HEK293 (cell line): Measurements from ENCODE around the gene FHAD1.

Source experiments
- CTCF ChIA-PET: fragments of 350-600 bp; formaldehyde crosslinking; extraction: SDS; loops from one replicate; lab custom pipeline; 2021; ENCODE audit warnings: antibody characterized with exemption; lab: Yijun Ruan, JAX
- POLR2A ChIA-PET: fragments of 300-600 bp; formaldehyde crosslinking; extraction: SDS; loops from one replicate; lab custom pipeline; 2020; ENCODE audit warnings: antibody characterized with exemption, inconsistent platforms; lab: Yijun Ruan, JAX
- H3K27ac ChIP-seq: fragments of 200-500 bp; sonication (Bioruptor generic); 2 replicates; pipeline ENCODE4 v1.5.1; 2014; ENCODE audit warnings: low read depth, low read length, control low read depth, inconsistent platforms; ENCODE audit errors: extremely low read depth
- H3K36me3 ChIP-seq, 2 experiments: fragments of 200-500 bp in 1 of 2; sonication (Bioruptor generic) in 1 of 2; 1 replicate in 1 of 2; 2 replicates in 1 of 2; pipeline ENCODE4 v1.5.1; 2014 to 2017; ENCODE audit warnings: inconsistent platforms in 2 of 2, low read length in 2 of 2; ENCODE audit not compliant: control insufficient read depth in 2 of 2, insufficient read depth in 1 of 2
- H3K4me1 ChIP-seq: fragments of 200-500 bp; sonication (Bioruptor generic); 2 replicates; pipeline ENCODE4 v1.5.1; 2014; ENCODE audit warnings: mild to moderate bottlenecking, low read length, inconsistent platforms; ENCODE audit not compliant: control insufficient read depth, insufficient read depth
- H3K4me3 ChIP-seq: 2 replicates; pipeline ENCODE4 v1.5.1; 2011; ENCODE audit warnings: low read depth, mild to moderate bottlenecking, control low read depth, low read length, moderate library complexity
- H3K9me3 ChIP-seq: fragments of 200-500 bp; sonication (Bioruptor generic); 2 replicates; pipeline ENCODE4 v1.5.1; 2014; ENCODE audit warnings: low read depth, low read length, inconsistent platforms; ENCODE audit not compliant: control insufficient read depth, insufficient read depth
- GLIS1 ChIP-seq: fragments of 450-650 bp; formaldehyde crosslinking; IDR thresholded peaks from 2 replicates; pipeline ENCODE4 v1.5.1; 2016; ENCODE audit warnings: missing biosample characterization, missing genetic modification characterization
- PRDM10 ChIP-seq: fragments of 450-650 bp; formaldehyde crosslinking; IDR thresholded peaks from 2 replicates; pipeline ENCODE4 v1.5.1; 2016; ENCODE audit warnings: missing biosample characterization, missing genetic modification characterization
- ZFP3 ChIP-seq: fragments of 450-650 bp; formaldehyde crosslinking; IDR thresholded peaks from 2 replicates; pipeline ENCODE4 v1.5.1; 2016; ENCODE audit warnings: low read depth, missing biosample characterization, missing genetic modification characterization
- ZFP37 ChIP-seq: fragments of 450-650 bp; formaldehyde crosslinking; IDR thresholded peaks from 2 replicates; pipeline ENCODE4 v1.5.1; 2016; ENCODE audit warnings: missing biosample characterization, missing genetic modification characterization
- ZNF302 ChIP-seq: fragments of 450-650 bp; formaldehyde crosslinking; IDR thresholded peaks from 2 replicates; pipeline ENCODE4 v1.5.1; 2016; ENCODE audit warnings: missing biosample characterization, missing genetic modification characterization, low read depth
- ZNF366 ChIP-seq: fragments of 450-650 bp; formaldehyde crosslinking; conservative IDR thresholded peaks from 2 replicates; pipeline ENCODE4 v1.5.1; 2016; ENCODE audit warnings: missing biosample characterization, missing genetic modification characterization
- ZNF398 ChIP-seq: fragments of 450-650 bp; formaldehyde crosslinking; IDR thresholded peaks from 2 replicates; pipeline ENCODE4 v1.5.1; 2017; ENCODE audit warnings: missing biosample characterization, missing genetic modification characterization
- ZNF488 ChIP-seq: fragments of 450-650 bp; formaldehyde crosslinking; IDR thresholded peaks from 2 replicates; pipeline ENCODE4 v1.5.1; 2016; ENCODE audit warnings: missing biosample characterization, missing genetic modification characterization
- ZNF555 ChIP-seq: fragments of 450-650 bp; formaldehyde crosslinking; conservative IDR thresholded peaks from 2 replicates; pipeline ENCODE4 v1.5.1; 2017; ENCODE audit warnings: missing biosample characterization, mild to moderate bottlenecking, missing genetic modification characterization, inconsistent platforms
- ZNF610 ChIP-seq: fragments of 450-650 bp; formaldehyde crosslinking; IDR thresholded peaks from 2 replicates; pipeline ENCODE4 v1.5.1; 2016; ENCODE audit warnings: missing biosample characterization, missing genetic modification characterization, borderline replicate concordance
- ZNF639 ChIP-seq: fragments of 450-650 bp; formaldehyde crosslinking; IDR thresholded peaks from 2 replicates; pipeline ENCODE4 v1.5.1; 2016; ENCODE audit warnings: missing biosample characterization, missing genetic modification characterization
- ZNF664 ChIP-seq: fragments of 450-650 bp; formaldehyde crosslinking; IDR thresholded peaks from 2 replicates; pipeline ENCODE4 v1.5.1; 2016; ENCODE audit warnings: missing biosample characterization, missing genetic modification characterization
- ZNF768 ChIP-seq: fragments of 450-650 bp; formaldehyde crosslinking; IDR thresholded peaks from 2 replicates; pipeline ENCODE4 v1.5.1; 2018; ENCODE audit warnings: missing biosample characterization, mild to moderate bottlenecking, missing genetic modification characterization
- ZNF837 ChIP-seq: fragments of 450-650 bp; formaldehyde crosslinking; IDR thresholded peaks from 2 replicates; pipeline ENCODE4 v1.5.1; 2016; ENCODE audit warnings: missing biosample characterization, missing genetic modification characterization
- ZSCAN18 ChIP-seq: fragments of 450-650 bp; formaldehyde crosslinking; IDR thresholded peaks from 2 replicates; pipeline ENCODE4 v1.5.1; 2016; ENCODE audit warnings: missing biosample characterization, missing genetic modification characterization

FHAD1 gene

GRCh38 chr1:15207829-15208429 lies 39.1 kb upstream of the FHAD1 start:
- CTCF ChIA-PET: interaction anchor here (0.5 to 0.9 kb wide), 3 partner anchors 60 to 116 kb away, joined by 3 read pairs; no protein-coding TSS in a partner anchor
- Histone ChIP-seq H3K9me3 (no peaks in the 10 kb centered on the region), H3K27ac (no peak overlapping the region), H3K36me3 (no peaks in the 10 kb centered on the region), H3K4me3 (no peak overlapping the region), H3K4me1 (0 out of 2 replicates have a peak, but pooled peaks cover 2% of the 10 kb centered on the region)
- TF ChIP-seq GLIS1 (tag by site-specific recombination): peak; percentile 75
- TF ChIP-seq ZFP37: no peak
- POLR2A ChIA-PET: no interaction called here

- Histone ChIP-seq H3K36me3 (peaks cover 0 to 6% of the 10 kb centered on the region in 2 experiments; a peak in 1 of 3 replicates), H3K4me3 (no peak overlapping the region), H3K9me3 (no peaks in the 10 kb centered on the region), H3K27ac (no peak overlapping the region), H3K4me1 (0 out of 2 replicates have a peak, but pooled peaks cover 2% of the 10 kb centered on the region)
- TF ChIP-seq ZNF488 (tag by site-specific recombination) (no peak), ZSCAN18 (tag by site-specific recombination) (no peak), ZNF398 (tag by site-specific recombination) (no peak), ZNF639 (no peak), ZNF555 (tag by site-specific recombination) (no peak)
- CTCF ChIA-PET: interaction anchor here (1.5 to 1.9 kb wide), 2 partner anchors 10 kb away, joined by 3 to 6 read pairs; no protein-coding TSS in a partner anchor
- POLR2A ChIA-PET: interaction anchor here (0.6 kb wide), 1 partner anchor 10 kb away, joined by 3 read pairs; no protein-coding TSS in a partner anchor
Observed at GRCh38 chr1:15210651-15211375, 36.2 kb upstream of the FHAD1 start.

- H3K4me3 ChIP-seq: no peak overlapping the region
- H3K36me3 ChIP-seq: peaks cover 0 to 6% of the 10 kb centered on the region in 2 experiments; a peak in 1 of 3 replicates
- ChIA-PET CTCF (interaction anchor here (0.6 to 1.9 kb wide), 3 partner anchors 9 to 17 kb away, joined by 3 to 6 read pairs (median 5); no protein-coding TSS in a partner anchor), POLR2A (interaction anchor here (0.6 kb wide), 1 partner anchor 9 kb away, joined by 3 read pairs; no protein-coding TSS in a partner anchor)
- H3K4me1 ChIP-seq: 0 out of 2 replicates have a peak, but pooled peaks cover 2% of the 10 kb centered on the region
- TF ChIP-seq ZNF610 (tag by site-specific recombination) (no peak), ZNF837 (tag by site-specific recombination) (no peak), ZFP3 (tag by site-specific recombination) (no peak), ZNF302 (tag by site-specific recombination) (no peak), ZNF664 (tag by site-specific recombination) (no peak), PRDM10 (tag by site-specific recombination) (no peak), ZNF768 (tag by site-specific recombination) (peak; percentile 95), ZNF366 (no peak)
- TF ChIP-seq, all 188 proteins: peak for 1
- Histone ChIP-seq H3K9me3 (no peaks in the 10 kb centered on the region), H3K27ac (no peak overlapping the region)
Observed at GRCh38 chr1:15211424-15211823, 35.6 kb upstream of the FHAD1 start.
